Measurements from ENCODE around the gene PRR19.

- no peak for TF ChIP-seq EZH2 (IDR thresholded peaks at IDR 0.05; ENCODE audit: borderline replicate concordance, insufficient read depth, low read depth, low read length, poor library complexity, severe bottlenecking)
- no peak for TF ChIP-seq CTCF (IDR thresholded peaks at IDR 0.05)
Measured at GRCh38 chr19:42326969-42327368, 25.0 kb downstream of the PRR19 start.

Data from B cell (primary cell).